ENCODE measurements around the gene NR5A1.

The NR5A1 gene

DNA sequence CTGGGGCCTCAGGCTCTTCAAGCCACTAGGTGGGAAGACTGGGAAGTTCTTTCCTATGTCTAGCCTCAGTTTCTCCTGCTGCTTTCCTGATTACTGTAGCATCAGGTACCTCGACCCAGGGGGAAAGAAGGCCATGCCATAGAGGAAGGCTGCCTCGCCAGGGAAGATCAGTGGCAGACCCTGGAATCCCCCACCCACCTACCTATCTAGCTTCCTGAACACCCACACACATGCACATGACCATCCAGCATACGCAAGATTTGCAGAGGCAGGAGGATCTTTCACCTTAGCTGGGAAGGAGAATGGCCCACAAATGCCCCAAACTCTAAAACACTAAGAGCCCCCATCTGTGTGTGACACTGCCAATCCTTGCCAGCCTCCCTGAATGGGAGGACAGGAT is 8.0 kb downstream of the NR5A1 start:
- Mint-ChIP-seq H3K27ac (no peak overlapping the region), H3K9me3 (no peaks in the 10 kb centered on the region), H3K27me3 (ENCODE audit: low read depth) (peaks cover 20% of the 10 kb centered on the region), H3K4me1 (ENCODE audit: low read depth) (peaks cover 11% of the 10 kb centered on the region), H3K36me3 (ENCODE audit: low read depth) (peaks cover 2% of the 10 kb centered on the region), H3K4me3 (no peak overlapping the region)
- no peak for DNase-seq (ENCODE audit: low spot score)

DNA sequence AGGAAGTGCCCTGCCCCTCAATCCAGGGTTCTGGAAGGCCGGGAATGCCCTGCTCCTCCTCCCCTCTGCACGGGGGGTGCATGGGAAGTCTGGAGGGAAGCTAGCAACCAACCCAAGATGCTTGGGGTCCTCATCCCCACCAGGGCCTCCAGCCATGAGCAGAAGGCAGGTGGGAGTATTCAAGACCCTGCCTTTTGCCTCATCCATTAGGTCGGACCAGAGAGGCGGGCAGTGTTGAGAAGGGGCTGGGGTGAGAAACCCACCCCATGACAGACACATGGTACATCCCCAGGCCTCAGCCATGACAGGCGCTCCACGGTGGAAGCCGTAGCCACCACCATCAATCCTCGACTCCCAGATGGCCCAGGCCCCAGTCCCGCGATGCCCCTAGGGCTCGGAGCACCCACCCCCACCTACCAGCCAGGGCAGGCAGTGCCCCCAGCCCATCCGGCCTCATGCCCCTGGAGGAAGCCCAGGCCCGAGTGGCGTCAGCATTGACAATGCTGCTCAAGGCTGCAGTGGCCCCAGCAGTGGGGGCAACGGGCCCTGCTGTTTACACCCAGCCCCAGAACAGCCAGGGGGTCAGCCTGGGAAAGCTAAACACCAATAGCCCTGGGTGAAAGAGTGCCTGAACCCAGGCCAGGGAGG is 8.6 kb downstream of the NR5A1 start:
- H3K4me1 Mint-ChIP-seq (ENCODE audit: low read depth), result peaks cover 8% of the 10 kb centered on the region
- peaks cover 15% of the 10 kb centered on the region for H3K27me3 Mint-ChIP-seq (ENCODE audit: low read depth)
- H3K36me3 Mint-ChIP-seq (ENCODE audit: low read depth), result no peaks in the 10 kb centered on the region
- no peak for DNase-seq (ENCODE audit: low spot score)
- no peaks in the 10 kb centered on the region for H3K9me3 Mint-ChIP-seq
- no peak overlapping the region for H3K4me3 Mint-ChIP-seq
- no peak overlapping the region for H3K27ac Mint-ChIP-seq

DNA sequence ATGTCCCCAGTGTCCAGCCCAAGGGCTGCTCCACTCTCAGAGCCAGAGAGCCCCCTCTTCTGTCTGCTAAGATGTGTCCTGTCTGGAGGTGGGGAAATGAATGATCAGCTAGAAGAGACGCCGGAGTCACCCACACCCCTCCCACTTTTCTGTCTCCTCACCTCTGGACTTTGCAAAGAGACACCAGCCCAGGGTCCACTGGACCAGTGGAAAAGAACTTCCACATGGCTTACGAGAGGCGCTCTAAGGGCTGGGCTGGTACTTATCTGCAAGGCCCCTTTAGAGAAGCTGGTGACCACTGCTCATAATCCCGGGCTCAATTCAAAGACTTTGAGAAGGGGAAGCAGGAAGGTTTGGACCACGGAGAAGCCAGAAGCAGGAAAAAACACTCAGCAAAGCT is 9.2 kb downstream of the NR5A1 start:
- H3K27me3 Mint-ChIP-seq (ENCODE audit: low read depth), result peaks cover 12% of the 10 kb centered on the region
- H3K4me1 Mint-ChIP-seq (ENCODE audit: low read depth), result peaks cover 8% of the 10 kb centered on the region
- H3K36me3 Mint-ChIP-seq (ENCODE audit: low read depth), result no peaks in the 10 kb centered on the region
- no peak overlapping the region for H3K27ac Mint-ChIP-seq
- no peak for DNase-seq (ENCODE audit: low spot score)
- H3K4me3 Mint-ChIP-seq, result no peak overlapping the region
- no peaks in the 10 kb centered on the region for H3K9me3 Mint-ChIP-seq

DNA sequence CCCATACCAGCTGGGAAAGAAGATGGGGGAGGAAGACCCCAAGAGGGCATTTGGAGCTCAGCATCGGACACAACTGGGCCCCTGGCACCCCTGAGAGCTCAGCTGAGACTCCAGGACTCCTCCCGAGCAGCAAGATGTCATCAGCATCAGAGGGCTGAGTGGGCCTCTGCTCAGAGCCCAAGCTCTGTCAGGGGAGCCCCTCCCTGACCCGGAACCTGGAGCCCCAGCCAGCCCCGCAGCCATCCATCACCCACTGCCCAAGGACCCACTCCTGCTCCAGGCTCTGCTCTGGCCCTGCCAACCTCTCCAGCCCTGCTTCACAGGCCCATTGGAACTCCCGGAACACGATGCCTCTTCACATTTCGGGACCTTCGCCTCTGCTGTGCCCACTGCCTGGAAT is 9.8 kb downstream of the NR5A1 start:
- Mint-ChIP-seq H3K27ac (no peak overlapping the region), H3K9me3 (no peaks in the 10 kb centered on the region), H3K36me3 (ENCODE audit: low read depth) (no peaks in the 10 kb centered on the region), H3K27me3 (ENCODE audit: low read depth) (peaks cover 11% of the 10 kb centered on the region), H3K4me3 (no peak overlapping the region), H3K4me1 (ENCODE audit: low read depth) (peaks cover 8% of the 10 kb centered on the region)
- DNase-seq (ENCODE audit: low spot score), result no peak

DNA sequence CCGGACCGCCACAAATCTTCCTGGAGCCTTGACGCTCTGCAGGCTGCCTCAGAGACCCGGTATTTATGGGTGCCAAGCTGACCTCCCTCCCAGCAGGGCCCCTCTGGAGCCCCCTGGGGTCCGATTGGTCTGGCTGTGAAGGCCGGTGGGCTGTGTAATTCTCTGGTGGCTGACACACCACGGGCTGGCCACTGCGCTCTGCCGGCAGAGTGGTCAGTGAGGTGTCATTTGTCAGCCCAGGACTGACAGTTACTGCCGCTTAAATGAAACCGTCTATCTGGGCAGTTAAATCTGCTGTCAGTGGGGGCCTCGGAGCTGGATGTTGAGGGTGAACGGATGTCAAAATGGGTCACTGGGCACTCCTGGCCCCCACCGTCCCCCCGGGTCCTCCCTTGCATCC is 10.7 kb downstream of the NR5A1 start:
- no peak overlapping the region for H3K27ac Mint-ChIP-seq
- H3K36me3 Mint-ChIP-seq (ENCODE audit: low read depth), result no peaks in the 10 kb centered on the region
- no peaks in the 10 kb centered on the region for H3K9me3 Mint-ChIP-seq
- peaks cover 4% of the 10 kb centered on the region for H3K27me3 Mint-ChIP-seq (ENCODE audit: low read depth)
- H3K4me1 Mint-ChIP-seq (ENCODE audit: low read depth), result peaks cover 8% of the 10 kb centered on the region
- no peak overlapping the region for H3K4me3 Mint-ChIP-seq
- no peak for DNase-seq (ENCODE audit: low spot score)

DNA sequence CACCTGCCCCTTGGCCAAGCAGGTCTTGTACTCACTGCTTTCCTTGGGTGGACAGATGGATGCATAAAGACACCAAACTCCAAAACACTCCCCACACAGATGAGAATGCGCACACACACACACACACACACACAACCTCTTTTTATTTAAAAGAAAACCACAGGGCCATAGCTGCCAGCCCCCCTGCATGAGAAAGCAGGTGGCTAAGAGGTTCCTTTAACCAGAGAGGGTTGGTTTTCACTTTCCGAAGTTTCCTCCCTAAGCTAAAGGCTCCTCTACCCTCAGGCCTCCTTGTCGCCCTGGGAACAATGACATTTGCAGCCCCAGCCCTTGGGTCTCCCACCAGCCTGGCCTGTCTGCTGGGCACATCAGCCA is 11.1 kb downstream of the NR5A1 start:
- Mint-ChIP-seq H3K4me3 (no peak overlapping the region), H3K27ac (peak overlapping the region; percentile 63), H3K27me3 (ENCODE audit: low read depth) (peaks cover 4% of the 10 kb centered on the region), H3K36me3 (ENCODE audit: low read depth) (no peaks in the 10 kb centered on the region), H3K4me1 (ENCODE audit: low read depth) (peaks cover 8% of the 10 kb centered on the region), H3K9me3 (no peaks in the 10 kb centered on the region)
- DNase-seq (ENCODE audit: low spot score), result no peak

DNA sequence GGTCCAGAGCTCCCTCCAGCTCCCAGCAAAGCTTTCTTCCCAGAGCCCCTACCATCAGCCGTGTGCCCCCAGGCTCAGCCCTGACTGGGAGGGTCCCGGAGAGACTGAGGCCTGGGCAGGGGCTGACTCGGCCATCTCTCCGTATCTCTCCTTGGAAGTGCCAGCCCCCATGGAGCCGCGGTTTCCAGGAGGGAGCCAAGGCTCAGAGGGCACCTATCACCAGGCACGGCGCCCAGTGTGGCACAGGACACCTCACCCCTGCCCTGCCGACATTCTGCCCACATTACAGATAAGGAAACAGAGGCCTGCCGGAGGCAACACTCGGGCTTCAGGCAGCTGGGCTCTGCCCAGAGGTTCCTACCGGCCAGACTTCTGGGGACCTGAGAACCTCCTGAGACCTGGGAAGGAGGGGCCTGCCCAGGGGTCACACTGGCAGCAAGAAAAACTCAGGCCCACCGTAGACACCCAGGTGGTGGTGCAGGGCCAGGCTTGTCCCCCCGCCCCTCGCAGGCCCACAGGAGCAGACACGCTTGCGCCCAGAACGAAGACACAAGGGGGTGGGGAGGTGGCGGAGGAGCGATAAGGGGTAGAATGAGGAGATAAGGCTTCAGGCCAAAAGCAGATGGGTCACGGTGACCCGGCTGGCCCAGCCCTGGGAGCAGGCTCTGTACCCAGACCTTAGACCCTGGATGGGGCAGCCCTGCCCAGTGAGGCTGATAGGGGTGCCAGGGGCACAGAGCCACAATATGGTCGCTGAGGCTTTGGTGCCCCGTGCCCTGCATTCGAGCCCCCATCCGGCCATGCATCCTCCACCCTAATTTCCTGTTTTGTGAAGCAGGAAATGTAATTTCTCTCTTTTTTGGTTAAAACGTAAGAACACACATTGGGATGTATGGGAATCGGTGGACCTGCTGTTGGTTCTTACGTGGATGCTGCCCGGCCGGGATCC is 11.8 kb downstream of the NR5A1 start:
- Mint-ChIP-seq H3K36me3 (ENCODE audit: low read depth) (no peaks in the 10 kb centered on the region), H3K9me3 (no peaks in the 10 kb centered on the region), H3K27ac (peak overlapping the region; percentile 63), H3K4me1 (ENCODE audit: low read depth) (peaks cover 8% of the 10 kb centered on the region), H3K4me3 (no peak overlapping the region), H3K27me3 (ENCODE audit: low read depth) (no peaks in the 10 kb centered on the region)
- DNase-seq (ENCODE audit: low spot score), result no peak

DNA sequence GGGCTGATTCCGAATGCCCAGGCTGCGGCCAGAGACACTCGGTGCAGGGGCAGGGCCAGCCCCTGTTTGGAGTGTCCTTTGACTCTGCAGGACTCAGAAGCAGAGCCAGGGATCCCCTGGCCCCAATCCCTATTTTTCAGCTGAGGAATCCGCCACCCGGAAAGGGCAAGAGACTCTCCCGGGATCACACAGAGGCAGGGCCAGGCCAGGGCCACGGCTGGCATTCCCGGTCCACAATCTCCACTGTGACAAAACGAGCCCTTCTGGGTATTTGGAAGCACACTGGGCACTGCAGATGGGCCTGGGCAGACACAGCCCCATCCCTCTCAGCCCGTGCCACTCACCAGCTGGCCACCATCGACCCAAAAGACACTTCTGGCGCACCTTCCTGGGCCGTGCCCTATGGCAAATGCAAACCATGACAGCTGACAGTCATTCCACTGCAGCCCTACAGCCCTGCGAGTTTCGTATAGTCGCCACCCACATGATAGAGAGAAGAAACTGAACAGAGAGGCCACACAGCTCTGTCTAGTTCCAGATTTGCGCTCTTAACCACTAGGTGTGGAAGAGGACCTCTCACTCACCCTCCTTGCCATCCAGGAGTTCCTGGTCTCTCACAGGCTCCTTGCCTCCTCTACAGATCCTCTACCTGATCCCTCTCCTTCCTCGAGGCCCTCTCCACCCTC is 13.3 kb downstream of the NR5A1 start:
- H3K27ac Mint-ChIP-seq, result no peak overlapping the region
- H3K36me3 Mint-ChIP-seq (ENCODE audit: low read depth), result no peaks in the 10 kb centered on the region
- no peaks in the 10 kb centered on the region for H3K27me3 Mint-ChIP-seq (ENCODE audit: low read depth)
- no peak overlapping the region for H3K4me3 Mint-ChIP-seq
- H3K9me3 Mint-ChIP-seq, result no peaks in the 10 kb centered on the region
- H3K4me1 Mint-ChIP-seq (ENCODE audit: low read depth), result peaks cover 6% of the 10 kb centered on the region
- DNase-seq (ENCODE audit: low spot score), result no peak

DNA sequence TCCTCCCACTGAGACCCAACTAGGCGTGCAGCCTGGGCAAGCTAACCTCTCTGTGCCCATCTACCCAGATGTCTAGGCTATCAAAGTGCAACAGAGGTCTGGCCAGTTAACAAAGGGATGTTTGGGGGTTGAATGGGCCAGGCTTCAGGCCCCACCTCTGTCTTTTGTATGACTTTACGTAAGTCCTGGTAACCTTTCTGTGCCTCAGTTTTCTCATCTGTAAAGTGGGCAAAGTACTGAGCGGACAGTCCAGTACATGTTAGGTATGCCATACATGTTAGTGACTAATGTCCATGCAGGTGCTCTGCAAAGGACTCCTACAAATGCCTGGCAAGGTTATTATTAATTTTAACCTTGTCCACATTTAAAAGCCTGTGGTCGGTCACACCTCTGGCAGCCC is 14.0 kb downstream of the NR5A1 start:
- H3K27ac Mint-ChIP-seq, result no peak overlapping the region
- peaks cover 6% of the 10 kb centered on the region for H3K4me1 Mint-ChIP-seq (ENCODE audit: low read depth)
- no peaks in the 10 kb centered on the region for H3K9me3 Mint-ChIP-seq
- no peak for DNase-seq (ENCODE audit: low spot score)
- H3K4me3 Mint-ChIP-seq, result no peak overlapping the region
- no peaks in the 10 kb centered on the region for H3K36me3 Mint-ChIP-seq (ENCODE audit: low read depth)
- H3K27me3 Mint-ChIP-seq (ENCODE audit: low read depth), result no peaks in the 10 kb centered on the region

DNA sequence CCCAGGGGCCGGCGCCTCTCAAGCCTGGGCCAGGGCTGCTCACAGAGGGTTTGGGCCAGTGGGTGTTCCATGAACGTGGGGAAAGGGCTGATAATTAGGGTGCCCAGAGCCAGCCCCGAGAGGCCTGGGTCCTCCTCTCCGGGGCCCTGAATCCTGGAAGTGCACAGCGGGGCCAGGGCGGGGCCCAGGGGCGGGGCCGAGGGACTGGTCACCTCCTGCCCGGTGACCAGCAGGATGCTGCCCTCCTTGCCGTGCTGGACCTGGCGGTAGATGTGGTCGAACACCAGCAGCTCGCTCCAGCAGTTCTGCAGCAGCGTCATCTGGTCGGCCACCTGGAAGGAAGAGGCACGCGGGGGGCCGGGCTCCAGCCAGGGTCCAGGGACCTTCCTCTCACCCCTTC is 14.4 kb downstream of the NR5A1 start:
- H3K27ac Mint-ChIP-seq, result no peak overlapping the region
- H3K9me3 Mint-ChIP-seq, result no peaks in the 10 kb centered on the region
- no peaks in the 10 kb centered on the region for H3K27me3 Mint-ChIP-seq (ENCODE audit: low read depth)
- peaks cover 6% of the 10 kb centered on the region for H3K4me1 Mint-ChIP-seq (ENCODE audit: low read depth)
- H3K36me3 Mint-ChIP-seq (ENCODE audit: low read depth), result no peaks in the 10 kb centered on the region
- DNase-seq (ENCODE audit: low spot score), result no peak
- H3K4me3 Mint-ChIP-seq, result no peak overlapping the region

DNA sequence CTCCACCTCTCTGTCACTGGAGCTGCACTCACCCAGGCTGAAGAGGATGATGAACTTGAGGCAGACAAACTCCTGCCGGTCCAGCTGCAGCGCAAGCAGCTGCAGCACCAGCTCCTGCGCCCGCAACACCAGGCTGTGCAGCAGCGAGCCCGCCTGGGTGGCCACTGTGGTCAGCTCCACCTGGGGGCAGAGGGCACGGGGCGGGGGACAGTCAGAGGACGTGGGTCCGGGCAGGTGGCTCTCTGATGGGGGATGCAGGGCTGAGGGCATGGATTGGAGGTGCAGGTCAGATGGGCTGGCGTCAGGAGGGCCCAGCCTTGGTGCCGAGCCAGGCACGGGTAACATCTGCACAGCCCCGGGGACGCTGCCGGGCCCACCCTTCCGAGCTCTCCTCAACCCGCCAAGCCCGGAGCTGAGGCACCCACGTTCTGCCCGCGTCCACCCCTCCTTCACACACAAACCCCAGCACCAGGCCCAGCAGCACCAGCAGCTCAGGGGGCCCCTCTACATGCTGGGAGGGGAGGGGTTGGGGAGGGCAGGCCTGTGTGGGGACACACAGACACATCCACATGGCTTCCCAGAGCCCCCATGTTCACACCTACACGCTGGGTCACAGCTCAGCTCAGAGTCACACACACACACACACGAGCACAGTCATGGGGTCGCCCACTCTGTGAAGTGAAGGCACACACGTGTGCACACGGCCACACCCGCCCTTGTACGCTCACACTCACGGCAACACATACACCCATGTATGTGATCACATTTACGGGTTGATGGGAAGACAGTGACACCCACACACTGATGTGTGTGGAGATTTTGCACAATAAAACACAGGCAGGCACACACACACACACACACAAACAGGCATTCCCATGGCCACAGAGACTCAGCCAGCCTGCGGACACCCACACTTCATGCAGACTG is 15.9 kb downstream of the NR5A1 start:
- no peak overlapping the region for H3K27ac Mint-ChIP-seq
- H3K27me3 Mint-ChIP-seq (ENCODE audit: low read depth), result no peaks in the 10 kb centered on the region
- no peak overlapping the region for H3K4me3 Mint-ChIP-seq
- H3K9me3 Mint-ChIP-seq, result no peaks in the 10 kb centered on the region
- H3K4me1 Mint-ChIP-seq (ENCODE audit: low read depth), result peaks cover 6% of the 10 kb centered on the region
- DNase-seq (ENCODE audit: low spot score), result no peak
- no peaks in the 10 kb centered on the region for H3K36me3 Mint-ChIP-seq (ENCODE audit: low read depth)

DNA sequence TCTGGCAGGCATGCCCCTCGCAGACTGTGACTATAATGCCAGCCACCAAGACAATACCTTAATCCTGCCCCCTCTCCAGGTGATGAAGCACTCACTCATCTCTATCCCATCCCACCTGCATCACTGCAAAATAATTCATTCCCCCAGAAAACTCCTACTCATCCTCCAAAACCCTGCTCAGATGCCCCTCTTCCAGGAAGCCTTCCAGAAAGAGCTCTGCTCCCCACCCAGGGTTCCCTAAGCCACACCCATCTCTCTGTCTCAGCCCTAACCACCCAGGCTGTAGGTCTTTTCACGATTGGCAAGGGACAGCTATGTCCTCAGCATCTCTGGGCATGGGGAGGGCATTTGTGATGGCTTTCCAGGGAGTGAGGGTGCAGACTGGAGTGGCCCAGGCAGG is 17.2 kb downstream of the NR5A1 start:
- no peak overlapping the region for H3K4me3 Mint-ChIP-seq
- H3K4me1 Mint-ChIP-seq (ENCODE audit: low read depth), result no peaks in the 10 kb centered on the region
- H3K27ac Mint-ChIP-seq, result no peak overlapping the region
- no peaks in the 10 kb centered on the region for H3K36me3 Mint-ChIP-seq (ENCODE audit: low read depth)
- no peaks in the 10 kb centered on the region for H3K9me3 Mint-ChIP-seq
- DNase-seq (ENCODE audit: low spot score), result no peak
- H3K27me3 Mint-ChIP-seq (ENCODE audit: low read depth), result no peaks in the 10 kb centered on the region

DNA sequence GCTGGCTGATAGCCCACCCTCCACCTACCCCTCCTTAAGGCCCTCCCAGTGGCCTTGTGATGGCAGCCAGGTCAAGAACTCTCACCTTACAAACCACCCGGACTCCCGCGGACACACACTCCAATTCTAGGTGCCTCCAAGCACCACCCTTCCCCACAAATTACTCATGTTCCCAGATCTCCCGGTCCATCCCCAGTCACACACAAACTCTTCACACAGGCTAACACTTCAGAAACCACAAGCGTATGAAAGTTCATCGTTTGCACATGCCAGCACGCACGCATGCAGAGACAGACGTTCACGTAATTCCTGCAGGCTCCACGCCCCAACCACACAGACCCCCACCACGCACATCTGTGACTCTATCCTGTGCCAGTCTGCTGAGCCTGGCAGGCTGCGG is 18.0 kb downstream of the NR5A1 start:
- Mint-ChIP-seq H3K36me3 (ENCODE audit: low read depth) (no peaks in the 10 kb centered on the region), H3K9me3 (no peaks in the 10 kb centered on the region), H3K4me3 (no peak overlapping the region), H3K27me3 (ENCODE audit: low read depth) (no peaks in the 10 kb centered on the region), H3K27ac (no peak overlapping the region), H3K4me1 (ENCODE audit: low read depth) (no peaks in the 10 kb centered on the region)
- DNase-seq (ENCODE audit: low spot score), result no peak

All from T-helper 2 cell treated with Interferon-gamma antibody and Interleukin-4, amounts not matched to agents 5 μg/mL and 100 μg/mL, for 36 hours (primary cell).